Right lobe of liver (tissue), 4 donors: ENCODE results near the gene CLTA.

ENCODE experiments used
- POLR2A ChIP-seq: fragments of 450-650 bp; IDR thresholded peaks from one replicate; pipeline ENCODE4 v1.6.1; 2017; ENCODE audit warnings: antibody characterized with exemption, mild to moderate bottlenecking
- TF ChIP-seq, protein P1 (sequence below), 4 donors: fragments of 200-600 bp in 3 of 4; fragments of 450-650 bp in 1 of 4; IDR thresholded peaks; one replicate each; pipeline versions ENCODE4 v1.5.1 to v1.8.0; 2016 to 2022; ENCODE audit warnings: antibody characterized with exemption in 4 of 4, mild to moderate bottlenecking in 2 of 4
- donor health status: DM: no; HTN: no; CAD: no.
- donor health status: DM: no; HTN: no; CAD: no.
- donor health status: DM: no; HTN: yes; CAD: no.

DNA sequence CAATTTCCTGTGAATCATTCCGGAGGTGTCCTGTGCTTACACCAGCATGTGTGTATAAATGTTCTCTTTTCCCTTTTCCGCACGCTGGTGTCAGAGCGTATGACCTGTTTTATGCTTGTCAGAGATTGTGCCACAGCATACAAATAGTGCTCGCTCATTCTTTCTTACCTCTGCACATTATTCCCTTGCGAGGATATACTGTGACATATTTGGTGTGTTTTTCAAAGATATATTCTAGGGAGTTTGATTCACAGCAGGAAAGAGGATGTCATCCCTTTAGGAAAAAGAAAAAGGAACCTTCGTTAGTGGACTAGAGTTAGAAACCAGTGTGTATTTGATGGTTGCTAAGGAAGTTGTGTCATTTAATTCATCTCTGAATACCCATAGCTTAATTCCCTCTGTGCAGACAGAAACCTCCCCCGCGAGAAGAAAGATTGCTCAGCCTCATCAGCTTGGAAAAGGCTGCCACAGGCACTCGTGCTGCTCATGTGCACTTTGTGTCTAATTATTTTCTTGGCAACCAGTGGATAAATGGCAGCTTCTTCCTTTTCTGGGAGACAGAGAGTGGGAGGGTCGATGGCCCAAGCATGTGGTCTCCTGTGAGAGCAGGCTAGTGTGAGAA is 36.3 kb upstream of the CLTA start:
- TF ChIP-seq, protein P1, sequence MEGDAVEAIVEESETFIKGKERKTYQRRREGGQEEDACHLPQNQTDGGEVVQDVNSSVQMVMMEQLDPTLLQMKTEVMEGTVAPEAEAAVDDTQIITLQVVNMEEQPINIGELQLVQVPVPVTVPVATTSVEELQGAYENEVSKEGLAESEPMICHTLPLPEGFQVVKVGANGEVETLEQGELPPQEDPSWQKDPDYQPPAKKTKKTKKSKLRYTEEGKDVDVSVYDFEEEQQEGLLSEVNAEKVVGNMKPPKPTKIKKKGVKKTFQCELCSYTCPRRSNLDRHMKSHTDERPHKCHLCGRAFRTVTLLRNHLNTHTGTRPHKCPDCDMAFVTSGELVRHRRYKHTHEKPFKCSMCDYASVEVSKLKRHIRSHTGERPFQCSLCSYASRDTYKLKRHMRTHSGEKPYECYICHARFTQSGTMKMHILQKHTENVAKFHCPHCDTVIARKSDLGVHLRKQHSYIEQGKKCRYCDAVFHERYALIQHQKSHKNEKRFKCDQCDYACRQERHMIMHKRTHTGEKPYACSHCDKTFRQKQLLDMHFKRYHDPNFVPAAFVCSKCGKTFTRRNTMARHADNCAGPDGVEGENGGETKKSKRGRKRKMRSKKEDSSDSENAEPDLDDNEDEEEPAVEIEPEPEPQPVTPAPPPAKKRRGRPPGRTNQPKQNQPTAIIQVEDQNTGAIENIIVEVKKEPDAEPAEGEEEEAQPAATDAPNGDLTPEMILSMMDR (IDR thresholded peaks at IDR 0.05): no peak
- TF ChIP-seq POLR2A: no peak
